GM18508 (cell line): Measurements from ENCODE around the gene CPT1B.
"Not testable (repeated sequence)": the region's sequence is repeated elsewhere in the genome, so short reads cannot be mapped to it uniquely, and the experiment has no call there.

Experiments
- ATAC-seq: cut with Tn5 transposase; IDR thresholded peaks from one replicate; pipeline ENCODE4 v1.9.1; 2021; ENCODE audit warnings: moderate number of reproducible peaks; ENCODE audit not compliant: insufficient read depth, unreplicated experiment

Gene CPT1B

DNA sequence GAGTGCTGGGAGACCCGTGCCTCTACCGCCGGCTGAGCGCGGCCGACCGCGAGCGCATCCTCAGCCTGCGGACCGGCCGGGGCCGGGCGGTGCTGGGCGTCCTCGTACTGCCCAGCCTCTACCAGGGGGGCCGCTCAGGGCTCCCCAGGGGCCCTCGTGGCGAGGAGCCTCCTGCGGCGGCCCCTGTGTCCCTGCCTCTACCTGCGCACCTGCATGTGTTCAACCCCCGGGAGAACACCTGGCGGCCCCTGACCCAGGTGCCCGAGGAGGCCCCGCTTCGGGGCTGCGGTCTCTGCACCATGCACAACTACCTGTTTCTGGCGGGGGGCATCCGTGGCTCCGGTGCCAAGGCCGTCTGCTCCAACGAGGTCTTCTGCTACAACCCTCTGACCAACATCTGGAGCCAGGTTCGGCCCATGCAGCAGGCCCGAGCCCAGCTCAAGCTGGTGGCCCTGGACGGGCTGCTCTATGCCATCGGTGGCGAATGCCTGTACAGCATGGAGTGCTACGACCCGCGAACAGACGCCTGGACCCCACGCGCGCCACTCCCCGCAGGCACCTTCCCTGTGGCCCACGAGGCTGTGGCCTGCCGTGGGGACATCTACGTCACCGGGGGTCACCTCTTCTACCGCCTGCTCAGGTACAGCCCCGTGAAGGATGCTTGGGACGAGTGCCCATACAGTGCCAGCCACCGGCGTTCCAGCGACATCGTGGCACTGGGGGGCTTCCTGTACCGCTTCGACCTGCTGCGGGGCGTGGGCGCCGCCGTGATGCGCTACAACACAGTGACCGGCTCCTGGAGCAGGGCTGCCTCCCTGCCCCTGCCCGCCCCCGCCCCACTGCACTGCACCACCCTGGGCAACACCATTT is 29.1 kb downstream of the CPT1B start:
- ATAC-seq = no peak

DNA sequence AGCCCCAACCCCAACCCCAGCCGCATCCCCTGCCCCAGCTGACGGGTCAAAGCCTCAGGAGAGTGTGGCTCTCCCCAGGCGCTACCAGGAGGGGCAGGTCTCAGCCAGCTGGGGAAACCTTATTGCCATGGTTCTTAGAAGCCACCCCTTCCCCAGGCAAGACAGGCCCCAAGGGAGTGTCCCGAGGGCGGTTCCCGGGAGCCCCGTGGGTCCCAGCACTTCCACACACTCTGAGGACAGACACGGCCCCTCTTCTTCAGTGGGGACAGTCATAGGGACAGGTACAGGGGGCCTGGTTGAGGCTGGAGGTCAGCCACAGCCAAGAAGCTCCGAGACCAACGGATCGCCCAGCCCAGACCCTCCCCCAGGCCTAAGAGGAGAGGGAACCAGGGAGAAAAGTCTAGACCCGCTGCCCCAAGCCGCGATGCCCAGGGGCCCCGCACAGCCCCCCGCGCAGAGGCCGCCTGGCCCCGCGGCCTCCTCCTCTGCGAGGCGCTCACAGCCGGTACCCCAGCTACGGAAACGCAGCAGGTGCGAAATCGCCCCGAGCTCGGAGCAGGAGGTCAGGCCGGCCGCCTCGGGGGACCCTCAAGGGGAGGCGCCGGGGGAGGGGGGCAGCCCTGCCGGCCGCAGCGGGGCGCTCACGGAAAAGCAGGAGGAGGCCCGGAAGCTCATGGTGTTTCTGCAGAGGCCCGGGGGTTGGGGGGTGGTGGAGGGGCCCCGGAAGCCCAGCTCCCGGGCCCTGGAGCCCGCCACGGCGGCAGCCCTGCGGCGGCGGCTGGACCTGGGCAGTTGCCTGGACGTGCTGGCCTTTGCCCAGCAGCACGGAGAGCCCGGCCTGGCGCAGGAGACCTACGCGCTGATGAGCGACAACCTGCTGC is 29.9 kb downstream of the CPT1B start:
- ATAC-seq = no peak

DNA sequence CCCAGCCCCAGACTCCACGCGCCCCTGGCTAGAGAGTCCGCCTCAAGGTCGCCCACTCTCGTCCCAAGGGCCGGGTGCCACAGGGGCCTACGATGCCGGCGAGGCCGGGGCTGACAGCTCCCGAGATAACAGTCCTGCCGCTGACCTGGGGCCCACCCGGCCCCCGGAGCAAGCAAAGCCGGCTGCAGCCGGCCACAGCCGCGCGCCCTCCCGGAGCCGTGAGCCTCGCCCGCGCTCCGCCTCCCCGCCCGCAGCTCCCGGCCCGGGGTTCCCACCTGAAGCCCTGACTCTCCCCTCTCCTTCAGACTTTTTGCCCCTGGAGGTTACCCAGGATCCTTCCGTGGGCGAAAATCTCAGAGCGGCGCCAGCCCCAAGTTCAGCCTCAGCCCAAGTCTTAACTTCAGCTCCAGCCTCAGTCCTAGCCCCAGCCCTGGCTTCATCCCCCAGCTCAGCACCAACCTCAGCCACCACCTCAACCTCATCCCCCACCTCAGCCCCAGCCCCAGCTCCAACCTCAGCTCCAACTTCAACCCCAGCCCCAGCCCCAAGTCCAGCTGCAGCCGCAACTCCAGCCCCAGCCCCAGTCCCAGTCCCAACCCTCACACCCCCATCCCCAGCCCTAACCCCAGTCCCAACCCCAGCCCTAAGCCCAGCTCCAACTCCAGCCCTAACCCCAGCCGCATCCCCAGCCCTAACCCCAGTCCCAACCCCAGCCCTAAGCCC is 30.8 kb downstream of the CPT1B start:
- ATAC-seq = no peak

DNA sequence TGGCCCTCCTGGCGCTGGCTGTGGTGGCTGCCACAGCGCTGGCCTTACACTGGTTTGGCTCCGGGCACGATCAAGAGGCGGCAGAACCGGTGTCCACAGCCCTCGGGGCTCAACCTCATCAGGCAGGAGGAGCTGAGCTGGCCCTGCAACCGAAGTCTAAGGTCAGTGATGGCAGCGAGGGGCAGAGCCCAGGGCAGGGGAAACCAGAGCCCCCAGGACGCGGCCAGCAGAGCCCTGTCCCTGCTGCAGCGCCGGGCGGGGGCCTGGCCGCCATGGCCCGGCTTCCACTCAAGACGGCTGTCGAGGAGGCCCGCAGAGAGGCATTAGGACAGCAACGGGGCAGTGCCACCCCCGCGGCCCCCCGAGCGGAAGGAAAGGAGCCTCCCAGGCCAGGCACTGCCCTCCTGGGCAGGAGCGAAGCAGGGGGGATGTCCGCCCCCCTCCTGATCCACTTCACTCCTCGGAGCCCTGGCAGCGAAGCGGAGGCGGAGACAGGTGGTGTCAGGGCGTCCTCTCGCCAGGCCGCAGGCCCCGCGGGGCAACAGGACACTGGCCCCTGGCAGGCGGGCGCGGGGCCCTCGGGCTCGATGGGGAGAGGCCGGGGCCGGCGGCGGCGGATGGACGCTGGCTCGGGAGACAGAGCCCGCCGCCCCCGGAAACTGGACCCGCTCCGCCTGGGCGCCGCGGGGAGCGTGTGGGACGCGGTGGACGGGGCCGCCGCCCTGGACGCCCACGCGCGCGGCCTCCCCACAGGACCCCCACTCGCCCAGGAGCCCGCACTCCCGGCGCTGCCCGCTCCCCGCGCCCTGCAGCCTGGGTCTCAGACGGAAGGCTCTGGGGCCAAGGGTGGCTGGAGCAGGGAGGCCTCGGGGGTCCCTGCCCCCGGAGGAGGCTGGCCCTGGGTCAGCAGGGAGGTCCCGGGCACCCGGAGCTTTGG is 31.6 kb downstream of the CPT1B start:
- ATAC-seq = no peak

DNA sequence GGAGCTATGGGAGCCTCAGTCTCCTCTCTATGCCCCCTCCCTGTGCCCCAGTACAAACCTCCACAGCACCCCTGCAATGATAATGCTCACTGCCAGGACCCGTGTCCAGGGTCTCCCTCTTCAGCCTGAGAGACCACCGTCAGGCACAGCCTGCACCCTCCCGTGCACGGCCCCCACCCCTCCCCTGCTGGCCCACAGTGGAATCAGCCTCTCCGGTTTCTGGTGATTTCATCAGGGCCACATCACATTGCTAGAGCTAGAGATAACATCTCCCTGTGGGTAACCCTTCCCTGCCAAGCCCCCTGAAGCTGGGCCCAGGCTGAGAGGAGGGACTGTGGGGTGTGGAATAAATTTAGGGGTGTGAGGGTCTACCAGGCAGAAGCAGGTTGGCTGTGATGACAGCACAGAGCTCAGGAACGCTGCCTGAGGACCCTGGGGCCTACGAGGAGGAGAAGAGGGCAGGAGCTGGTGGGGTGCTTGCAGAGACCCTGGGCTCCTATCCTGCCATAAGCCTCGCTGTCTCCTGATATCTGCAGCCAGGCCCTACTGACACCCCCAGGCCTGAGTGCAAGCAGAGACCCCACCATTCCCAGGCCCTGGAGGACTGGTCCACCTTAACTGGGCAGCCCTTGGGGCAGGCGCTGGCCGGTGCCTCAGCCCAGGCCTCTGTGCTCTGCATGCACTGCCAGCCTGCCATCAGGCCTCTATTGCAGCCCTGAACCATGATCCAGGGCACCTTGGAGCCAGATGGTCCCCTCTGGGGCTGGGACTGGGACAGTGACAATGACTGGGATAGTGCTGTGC is 32.5 kb downstream of the CPT1B start, which contains the start of gene KLHDC7B:
KLHDC7B (plus strand) TSS at position 378 of the 804 bp plus-strand sequence; CDS start at position 723, 345 bp downstream.
- ATAC-seq = no peak

DNA sequence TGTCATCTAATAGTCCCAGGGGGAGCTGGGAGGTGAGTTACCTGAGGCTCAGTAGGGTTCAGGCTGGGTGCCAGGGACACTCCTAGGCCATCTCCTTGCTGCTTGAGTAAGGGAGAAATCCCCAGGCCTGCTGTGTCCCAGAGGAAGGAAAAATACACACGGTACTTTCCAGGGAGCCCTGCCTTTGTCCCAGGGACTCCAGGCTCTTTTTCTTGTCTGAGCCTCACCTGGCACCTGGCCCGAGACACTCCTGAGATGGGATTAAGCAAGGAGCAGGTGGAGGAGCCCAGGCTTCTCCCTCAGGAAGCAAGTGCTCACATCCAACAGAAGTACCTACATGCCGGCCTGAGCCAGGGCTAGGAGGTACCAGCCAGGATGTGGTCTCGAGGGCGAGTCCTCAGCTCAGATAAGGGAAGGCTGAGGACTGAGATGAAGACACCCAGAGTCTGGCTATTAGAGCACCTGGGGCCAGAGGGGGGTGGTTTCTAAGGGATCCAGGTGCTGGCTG is 33.4 kb downstream of the CPT1B start:
- no peak for ATAC-seq

DNA sequence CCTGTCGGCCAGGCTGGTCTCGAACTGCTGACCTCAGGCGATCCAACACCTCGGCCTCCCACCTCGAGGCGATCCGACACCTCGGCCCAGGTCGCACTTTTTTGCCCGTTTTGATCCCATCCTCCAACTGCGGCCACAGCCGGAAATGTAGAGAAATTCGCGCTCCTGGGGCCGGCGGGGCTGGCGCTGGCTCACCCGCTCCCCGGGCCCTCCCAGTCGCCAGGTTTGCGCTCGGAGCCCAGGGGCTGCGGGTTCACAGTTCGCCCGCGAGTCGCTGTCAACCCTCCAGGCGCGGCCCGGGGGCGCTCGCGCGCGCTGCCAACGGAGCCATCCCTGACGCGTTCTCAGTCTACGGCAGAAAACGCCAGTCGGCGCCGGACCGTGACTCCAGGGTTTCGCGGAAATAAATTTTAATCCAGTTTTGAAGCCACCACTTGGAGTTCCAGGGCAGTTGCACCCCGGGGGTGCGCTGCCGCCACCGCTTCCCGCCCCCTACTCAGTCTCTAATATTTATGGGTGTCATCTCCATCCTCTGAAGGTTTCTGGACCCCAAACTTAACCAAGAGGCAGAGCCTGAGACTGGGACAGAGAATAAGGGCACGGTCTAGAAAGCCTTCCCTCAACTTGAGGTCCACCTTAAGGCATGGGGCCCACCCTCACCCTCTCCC is 34.0 kb downstream of the CPT1B start:
- ATAC-seq = no peak

DNA sequence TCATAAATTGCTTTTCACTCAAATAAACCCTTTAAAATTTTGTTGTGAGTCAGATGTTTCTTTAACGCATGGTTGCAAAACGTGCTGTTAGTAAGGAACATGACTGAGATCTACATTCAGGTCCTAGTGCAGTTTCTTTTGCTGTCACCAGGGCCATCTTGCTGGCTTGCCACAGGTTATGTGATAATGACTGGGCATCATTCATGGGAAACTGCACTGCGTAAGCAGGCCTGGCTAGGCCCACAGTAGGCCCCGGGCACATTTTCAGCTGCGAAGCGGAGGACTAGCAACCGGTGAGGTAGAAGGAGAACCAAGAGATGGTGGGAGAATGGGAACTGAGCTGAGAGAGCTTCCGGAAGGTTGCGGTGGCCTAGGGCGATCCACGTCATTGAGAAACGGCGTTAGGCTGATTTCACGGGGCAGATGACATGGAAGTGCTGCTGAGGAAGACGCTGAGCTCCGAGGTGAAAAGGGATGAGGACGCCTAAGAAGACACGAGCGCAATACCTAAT is 35.8 kb downstream of the CPT1B start:
- no peak for ATAC-seq

DNA sequence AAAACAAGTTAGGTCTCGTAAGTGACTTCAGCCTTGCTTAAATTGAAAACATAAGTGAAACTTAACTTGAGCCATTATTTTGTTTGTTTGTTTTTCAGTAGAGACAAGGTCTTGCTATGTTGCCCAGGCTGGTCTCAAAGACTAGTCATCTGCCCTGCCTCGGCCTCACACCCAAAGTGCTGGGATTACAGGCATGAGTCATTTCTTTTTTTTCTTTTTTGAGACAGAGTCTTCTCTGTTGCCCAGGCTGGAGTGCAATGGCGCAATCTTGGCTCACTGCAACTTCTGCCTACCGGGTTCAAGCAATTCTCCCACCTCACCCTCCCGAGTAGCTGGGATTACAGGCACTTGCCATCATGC is 36.6 kb downstream of the CPT1B start:
- not testable (repeated sequence) for ATAC-seq

DNA sequence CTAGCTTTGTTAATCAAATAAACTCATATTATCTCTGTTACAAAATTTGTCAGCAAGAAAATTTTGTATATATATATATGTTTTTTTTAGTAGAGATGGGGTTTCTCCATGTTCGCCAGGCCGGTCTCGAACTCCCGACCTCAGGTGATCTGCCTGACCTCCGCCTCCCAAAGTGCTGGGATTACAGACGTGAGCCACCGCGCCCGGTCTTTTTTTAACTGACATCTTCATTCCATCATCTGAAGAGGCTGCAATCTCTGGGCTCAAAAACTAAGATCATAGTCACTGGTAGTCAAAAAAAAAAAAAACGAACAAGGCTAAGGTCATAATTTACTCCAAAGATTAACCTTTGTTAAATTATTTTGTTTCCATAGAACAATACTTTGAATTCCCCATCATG is 37.8 kb downstream of the CPT1B start:
- no peak for ATAC-seq

DNA sequence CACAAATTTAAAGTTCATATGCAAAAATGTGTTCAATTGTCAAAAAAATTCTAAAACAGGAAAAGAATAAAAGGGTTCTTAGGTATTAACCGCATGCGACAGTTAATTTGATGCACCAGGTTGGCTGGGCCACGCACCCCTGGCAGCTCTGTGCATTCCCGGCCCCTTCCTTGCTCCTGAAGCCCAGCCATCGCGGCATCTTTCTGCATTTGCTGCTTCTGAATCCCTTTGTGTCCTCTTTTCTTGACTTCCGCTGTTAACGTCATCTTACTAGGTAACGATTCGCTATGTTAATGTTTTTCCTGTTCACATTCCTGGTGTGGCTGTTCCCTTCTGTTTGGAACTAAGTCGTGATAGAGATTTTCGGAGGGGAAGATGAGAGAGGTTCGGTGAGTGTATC is 40.5 kb downstream of the CPT1B start:
- ATAC-seq = no peak

DNA sequence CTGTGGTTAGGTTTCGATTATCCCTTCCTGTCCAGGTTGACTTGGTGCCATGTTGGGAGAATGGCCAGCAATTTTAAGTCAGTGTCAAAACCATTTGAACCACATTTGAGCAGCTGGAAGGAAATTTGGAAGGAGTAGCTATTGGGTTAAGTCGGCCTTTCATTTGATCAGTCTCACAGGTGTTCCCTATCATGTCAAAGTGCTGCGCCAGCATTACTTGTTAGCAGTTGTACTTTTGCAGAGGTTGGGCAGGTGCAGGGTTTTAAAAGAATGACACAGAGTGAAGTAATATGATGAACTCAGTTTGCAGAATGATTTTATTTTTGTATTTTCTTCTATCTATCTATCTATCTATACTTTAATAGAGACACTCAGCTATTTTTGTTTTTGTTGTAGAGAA is 42.0 kb downstream of the CPT1B start:
- ATAC-seq = no peak

DNA sequence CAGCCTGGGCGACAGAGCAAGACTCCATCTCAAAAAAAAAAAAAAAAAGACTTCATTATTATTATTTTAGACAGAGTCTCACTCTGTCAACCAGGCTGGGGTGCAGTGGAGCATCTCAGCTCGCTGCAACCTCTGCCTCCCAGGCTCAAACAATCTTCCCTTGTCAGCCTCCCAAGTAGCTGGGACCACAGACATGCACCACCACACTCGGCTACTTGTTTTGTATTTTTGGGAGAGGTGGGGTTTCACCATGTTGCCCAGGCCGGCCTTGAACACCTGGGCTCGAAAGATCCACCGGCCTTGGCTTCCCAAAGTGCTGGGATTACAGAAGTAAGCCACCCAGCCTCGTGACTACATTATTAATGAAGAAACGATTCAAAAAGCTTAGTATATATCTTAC is 43.1 kb downstream of the CPT1B start:
- no peak for ATAC-seq

DNA sequence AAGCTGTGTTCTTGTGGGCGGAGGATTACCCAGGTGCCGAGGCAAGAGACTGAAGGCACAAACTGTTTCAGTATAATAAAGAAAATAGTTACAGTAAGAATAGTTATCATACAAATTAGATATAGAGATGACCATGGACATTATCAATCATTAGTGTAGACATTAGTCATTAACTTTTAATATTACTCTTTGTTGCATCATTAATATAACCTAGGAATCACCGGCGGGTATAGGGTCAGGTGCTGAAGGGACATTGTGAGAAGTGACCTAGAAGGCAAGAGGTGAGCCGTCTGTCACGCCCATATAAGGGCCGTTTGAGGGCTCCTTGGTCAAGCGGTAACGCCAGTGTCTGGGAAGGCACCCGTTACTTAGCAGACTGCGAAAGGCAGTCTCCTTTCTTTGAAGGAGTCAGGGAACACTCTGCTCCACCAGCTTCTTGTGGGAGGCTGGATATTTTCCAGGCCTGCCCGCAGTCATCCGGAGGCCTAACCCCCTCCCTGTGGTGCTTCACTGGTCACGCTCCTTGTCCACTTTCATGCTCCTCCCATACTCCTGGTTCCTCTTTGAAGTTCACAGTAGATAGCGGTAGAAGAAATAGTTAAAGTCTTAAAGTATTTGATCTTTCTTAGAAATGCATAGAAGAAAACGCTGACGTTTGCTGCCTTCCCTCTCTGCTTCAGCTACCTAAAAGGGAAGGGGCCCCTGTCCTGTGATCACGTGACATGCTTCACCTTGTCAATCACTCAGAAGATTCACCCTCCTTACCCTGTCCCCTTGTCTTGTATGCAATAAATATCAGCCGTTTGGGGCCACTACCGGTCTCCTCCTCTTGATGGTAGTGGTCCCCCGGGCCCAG is 44.1 kb downstream of the CPT1B start:
- ATAC-seq = not testable (repeated sequence)

DNA sequence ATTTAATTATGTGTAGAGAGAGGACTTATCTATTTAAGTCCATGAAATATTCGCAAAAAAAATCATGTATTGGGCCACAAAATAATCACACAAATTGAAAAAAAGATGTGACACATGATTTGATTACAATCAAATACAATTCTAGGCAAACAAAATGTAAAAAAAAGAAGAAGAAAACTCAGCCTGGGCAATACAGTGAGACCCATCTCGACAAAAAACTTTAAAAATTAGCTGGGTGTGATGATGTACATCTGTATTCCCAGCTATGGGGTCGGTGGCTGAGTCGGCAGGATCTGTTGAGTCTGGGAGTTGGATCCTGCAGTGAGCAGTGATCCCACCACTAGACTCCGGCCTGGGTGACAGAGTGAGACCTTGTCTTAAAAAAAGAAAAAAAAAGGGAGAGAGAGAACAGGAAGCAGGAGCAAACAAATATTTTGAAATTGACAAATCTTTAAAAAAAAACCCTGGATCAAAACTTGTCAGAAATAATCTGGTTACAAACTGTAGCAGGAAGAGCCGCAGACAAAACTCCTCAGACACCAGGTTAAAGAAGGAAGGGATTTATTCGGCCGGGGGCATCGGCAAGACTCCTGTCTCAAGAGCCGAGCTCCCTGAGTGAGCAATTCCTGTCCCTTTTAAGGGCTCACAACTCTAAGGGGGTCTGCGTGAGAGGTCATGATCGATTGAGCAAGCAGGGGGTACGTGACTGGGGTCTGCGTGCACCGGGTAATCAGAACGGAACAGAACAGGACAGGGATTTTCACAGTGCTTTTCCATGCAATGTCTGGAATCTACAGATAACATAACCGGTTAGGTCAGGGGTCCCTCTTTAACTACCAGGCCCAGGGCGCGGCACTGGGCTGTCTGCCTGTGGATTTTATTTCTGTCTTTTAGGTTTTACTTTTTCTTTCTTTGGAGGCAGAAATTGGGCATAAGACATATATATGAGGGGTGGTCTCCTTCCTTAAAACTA is 45.1 kb downstream of the CPT1B start:
- ATAC-seq = no peak
